ENCODE measurements around the gene PRDX5.
A peak's percentile ranks its signal among the peaks of the same experiment; 100 is the strongest.

Gene PRDX5

DNA sequence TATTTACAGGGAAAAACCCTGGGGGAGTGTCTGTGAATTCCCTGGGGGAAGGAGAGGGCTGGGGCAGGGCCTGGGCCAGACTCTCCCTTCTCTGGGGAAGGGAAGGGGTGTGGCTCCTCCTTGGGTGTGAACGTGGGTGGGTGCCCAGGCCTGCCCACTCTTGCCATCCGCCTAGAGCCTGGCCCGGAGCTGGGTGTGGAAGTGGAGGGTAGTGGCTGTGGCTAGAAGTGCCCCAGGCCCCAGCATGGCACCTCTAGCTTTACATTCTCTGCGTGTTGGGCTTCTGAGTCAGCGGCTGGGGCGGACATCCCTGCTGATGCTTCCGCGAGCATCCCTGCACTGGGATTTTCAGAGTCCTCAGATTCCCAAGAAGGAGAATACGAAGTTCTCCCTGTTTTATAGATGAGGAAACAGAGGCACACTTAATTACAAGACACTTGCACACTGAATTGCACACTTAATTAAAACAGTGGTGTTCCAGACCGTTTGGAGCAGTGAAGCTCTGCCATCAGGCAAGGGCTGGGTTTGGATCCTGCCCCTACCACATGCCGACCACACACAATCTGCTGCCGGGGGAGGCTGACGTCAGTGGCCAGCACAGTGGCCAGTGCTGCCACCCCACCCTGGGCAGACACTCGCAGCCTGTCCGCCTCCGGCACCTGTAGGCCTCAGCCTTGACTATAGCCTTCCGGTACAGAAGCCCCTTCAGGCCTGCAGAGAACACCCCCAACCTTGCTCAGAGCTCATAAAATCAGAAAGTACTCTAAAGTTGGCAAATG, 41.1 kb upstream of the PRDX5 start:
- TF ChIP-seq, protein P1, sequence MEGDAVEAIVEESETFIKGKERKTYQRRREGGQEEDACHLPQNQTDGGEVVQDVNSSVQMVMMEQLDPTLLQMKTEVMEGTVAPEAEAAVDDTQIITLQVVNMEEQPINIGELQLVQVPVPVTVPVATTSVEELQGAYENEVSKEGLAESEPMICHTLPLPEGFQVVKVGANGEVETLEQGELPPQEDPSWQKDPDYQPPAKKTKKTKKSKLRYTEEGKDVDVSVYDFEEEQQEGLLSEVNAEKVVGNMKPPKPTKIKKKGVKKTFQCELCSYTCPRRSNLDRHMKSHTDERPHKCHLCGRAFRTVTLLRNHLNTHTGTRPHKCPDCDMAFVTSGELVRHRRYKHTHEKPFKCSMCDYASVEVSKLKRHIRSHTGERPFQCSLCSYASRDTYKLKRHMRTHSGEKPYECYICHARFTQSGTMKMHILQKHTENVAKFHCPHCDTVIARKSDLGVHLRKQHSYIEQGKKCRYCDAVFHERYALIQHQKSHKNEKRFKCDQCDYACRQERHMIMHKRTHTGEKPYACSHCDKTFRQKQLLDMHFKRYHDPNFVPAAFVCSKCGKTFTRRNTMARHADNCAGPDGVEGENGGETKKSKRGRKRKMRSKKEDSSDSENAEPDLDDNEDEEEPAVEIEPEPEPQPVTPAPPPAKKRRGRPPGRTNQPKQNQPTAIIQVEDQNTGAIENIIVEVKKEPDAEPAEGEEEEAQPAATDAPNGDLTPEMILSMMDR (IDR thresholded peaks at IDR 0.05; ENCODE audit: extremely low read depth, insufficient read depth, missing control alignments) = no peak
- in situ Hi-C loops (cut with MboI; ENCODE audit: low pct_unique_long_range_greater_than_20kb, low sequenced_read_pairs, unreplicated experiment) = no loop called here
- no peak for DNase-seq (ENCODE audit: low spot score)

DNA sequence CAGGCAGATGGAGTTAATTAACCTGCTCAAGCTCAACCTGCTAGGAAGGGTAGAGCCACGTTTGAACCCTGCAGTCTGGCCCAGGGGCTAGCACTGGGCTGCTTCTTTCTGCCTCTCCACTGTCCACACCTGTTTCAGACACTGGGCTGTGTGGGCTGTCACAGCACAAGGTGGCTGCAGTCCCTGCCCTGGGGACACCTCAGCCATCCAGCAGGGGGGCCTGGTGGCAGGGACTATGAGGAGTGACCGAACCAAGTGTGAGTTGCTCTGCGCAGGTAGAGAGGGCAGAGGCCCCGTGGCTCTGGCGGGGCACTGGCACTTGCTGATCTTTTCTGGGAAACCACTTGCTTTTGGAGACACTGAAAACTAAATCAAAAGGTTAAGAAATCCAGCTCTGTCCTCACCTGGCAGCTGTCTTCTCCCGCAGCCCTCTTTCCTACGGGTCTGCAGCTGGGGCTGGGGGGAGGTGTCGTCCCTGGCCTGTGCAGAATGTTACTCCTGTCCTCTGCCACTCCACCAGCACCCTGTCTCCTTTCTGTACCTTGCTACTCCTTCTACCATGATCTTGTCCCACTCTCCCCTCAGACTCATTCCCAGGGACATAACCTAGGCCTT, 39.2 kb upstream of the PRDX5 start:
- in situ Hi-C loops (cut with MboI; ENCODE audit: low pct_unique_long_range_greater_than_20kb, low sequenced_read_pairs, unreplicated experiment) = no loop called here
- TF ChIP-seq, protein P1 (IDR thresholded peaks at IDR 0.05; ENCODE audit: extremely low read depth, insufficient read depth, missing control alignments) = no peak
- no peak for DNase-seq (ENCODE audit: low spot score)

DNA sequence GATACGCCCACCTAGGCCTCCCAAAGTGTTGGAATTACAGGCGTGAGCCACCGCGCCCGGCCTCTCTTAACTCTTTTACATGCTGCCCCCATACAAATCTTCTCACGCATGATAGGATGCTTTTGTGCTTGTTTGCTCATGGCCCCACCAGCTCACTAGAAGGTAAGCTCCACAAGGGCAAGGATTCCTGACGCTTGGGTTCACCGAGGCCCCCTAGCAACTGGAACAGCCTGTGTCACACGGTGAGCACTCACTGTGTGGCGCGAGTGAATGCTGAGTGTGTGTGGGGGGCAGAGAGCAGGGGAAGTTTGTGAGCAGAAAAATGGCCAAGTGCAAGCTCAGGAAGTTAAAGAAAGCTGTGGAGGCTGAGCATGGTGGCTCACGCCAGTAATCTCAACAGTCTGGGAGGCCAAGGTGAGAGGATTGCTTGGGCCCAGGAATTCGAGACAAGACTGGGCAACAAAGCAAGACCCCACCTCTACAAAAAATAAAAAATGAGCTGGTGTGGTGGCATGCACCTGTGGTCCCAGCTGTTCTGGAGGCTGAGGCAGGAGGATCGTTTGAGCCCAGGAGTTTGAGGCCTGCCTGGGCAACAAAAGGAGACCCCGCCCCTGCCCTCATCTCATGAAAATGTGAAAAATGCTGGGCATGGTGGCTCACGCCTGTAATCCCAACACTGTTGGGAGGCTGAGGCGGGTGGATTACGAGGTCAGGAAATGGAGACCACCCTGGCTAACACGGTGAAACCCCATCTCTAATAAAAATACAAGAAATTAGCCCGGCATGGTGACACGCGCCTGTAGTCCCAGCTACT, 35.8 kb upstream of the PRDX5 start:
- TF ChIP-seq, protein P1 (IDR thresholded peaks at IDR 0.05; ENCODE audit: extremely low read depth, insufficient read depth, missing control alignments) = no peak
- no peak for DNase-seq (ENCODE audit: low spot score)
- in situ Hi-C loops (cut with MboI; ENCODE audit: low pct_unique_long_range_greater_than_20kb, low sequenced_read_pairs, unreplicated experiment) = no loop called here

DNA sequence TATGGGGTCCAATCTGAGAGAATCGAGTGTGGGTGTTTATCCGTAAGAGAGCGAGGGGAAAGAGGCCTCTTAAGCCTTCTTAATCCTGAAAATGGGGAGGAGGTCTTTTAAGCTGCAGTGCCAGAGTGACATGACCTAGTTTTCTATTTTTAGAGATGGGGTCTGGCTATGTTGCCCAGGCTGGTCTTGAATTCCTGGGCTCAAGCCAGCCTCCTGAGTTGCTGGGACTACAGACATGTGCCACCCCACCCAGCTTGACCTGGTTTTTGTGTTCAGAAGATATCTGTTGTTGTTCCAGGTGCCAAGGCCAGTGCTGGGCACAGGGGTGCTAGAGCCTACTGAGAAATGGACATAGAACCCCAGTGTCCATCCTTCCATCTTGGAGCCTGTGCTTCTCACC, 34.8 kb upstream of the PRDX5 start:
- TF ChIP-seq, protein P1 (IDR thresholded peaks at IDR 0.05; ENCODE audit: extremely low read depth, insufficient read depth, missing control alignments) = no peak
- in situ Hi-C loops (cut with MboI; ENCODE audit: low pct_unique_long_range_greater_than_20kb, low sequenced_read_pairs, unreplicated experiment) = no loop called here
- DNase-seq (ENCODE audit: low spot score) = no peak

DNA sequence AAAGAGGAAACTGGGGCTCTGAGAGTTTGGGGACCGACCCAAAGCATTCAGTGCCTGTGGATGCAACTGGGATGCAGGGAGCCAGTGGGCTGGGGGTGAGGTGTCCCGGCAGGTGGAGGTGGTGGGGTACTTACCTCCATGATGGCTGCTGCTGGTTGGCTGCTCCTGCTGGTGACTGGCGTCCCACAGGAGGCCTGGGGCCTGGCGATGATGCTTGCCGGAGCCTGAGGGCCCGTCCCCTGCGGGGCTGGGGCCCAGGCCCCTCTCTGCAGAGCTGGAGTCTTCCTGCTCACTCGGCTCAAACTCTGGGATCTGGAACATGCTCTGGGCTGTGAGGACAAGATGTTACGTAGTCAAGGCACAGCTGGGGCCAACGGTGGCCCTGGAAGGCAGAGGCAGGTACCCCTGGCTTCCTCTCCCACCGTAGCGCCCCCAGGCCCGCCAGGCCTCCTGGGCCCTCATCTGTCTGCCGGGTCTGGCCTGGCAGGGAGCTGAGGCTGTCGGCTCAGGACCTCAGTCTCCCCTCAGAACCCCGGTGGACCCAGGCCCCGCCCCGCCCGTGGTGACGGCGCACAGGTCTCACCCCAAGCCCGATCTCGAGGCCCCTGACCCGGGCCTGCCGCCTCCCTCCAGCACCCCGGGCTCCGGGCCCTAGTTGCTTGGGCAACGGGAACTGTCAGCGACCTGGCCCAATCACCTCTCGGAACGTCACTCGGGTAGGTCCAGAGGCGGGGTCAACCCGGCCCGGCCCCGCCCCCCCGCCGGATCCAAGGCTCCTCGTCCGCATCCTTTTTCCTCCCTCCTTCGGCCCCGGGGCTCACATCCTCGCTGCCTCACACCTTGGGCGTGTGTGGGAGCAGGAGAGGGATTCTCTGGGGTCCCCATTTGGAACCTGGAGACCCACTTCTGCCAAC, 33.6 kb upstream of the PRDX5 start, which contains the start of gene BAD:
TSS of gene BAD (minus strand) at position 618 of the 914 bp plus-strand sequence. CDS start at position 321, 297 bp downstream.
- TF ChIP-seq, protein P1 (IDR thresholded peaks at IDR 0.05; ENCODE audit: extremely low read depth, insufficient read depth, missing control alignments) = no peak
- DNase-seq (ENCODE audit: low spot score) = peak; percentile 99
- in situ Hi-C loops (cut with MboI; ENCODE audit: low pct_unique_long_range_greater_than_20kb, low sequenced_read_pairs, unreplicated experiment) = no loop called here
